Tongue (tissue), 2 donors: ENCODE results near the gene SPHK2. TPM values are rescaled to one million over a fixed set of nuclear protein-coding genes. Genes with fewer than 3 reads are reported as not detected.
"Not testable (repeated sequence)": the region's sequence is repeated elsewhere in the genome, so short reads cannot be mapped to it uniquely, and the experiment has no call there.

Source experiments
- DNase-seq: peaks from one replicate; pipeline ENCODE4 v3.0.0-alpha.2; 2015
- total RNA-seq: library from RNA; depleted of rRNA; stranded (reverse); fragments of >200 nt; gene quantifications from one replicate; pipeline ENCODE4 v1.2.3, GENCODE V29; 2014

SPHK2 gene
- total RNA-seq, 1 donor from 2014 or later: 9.2 TPM

DNA sequence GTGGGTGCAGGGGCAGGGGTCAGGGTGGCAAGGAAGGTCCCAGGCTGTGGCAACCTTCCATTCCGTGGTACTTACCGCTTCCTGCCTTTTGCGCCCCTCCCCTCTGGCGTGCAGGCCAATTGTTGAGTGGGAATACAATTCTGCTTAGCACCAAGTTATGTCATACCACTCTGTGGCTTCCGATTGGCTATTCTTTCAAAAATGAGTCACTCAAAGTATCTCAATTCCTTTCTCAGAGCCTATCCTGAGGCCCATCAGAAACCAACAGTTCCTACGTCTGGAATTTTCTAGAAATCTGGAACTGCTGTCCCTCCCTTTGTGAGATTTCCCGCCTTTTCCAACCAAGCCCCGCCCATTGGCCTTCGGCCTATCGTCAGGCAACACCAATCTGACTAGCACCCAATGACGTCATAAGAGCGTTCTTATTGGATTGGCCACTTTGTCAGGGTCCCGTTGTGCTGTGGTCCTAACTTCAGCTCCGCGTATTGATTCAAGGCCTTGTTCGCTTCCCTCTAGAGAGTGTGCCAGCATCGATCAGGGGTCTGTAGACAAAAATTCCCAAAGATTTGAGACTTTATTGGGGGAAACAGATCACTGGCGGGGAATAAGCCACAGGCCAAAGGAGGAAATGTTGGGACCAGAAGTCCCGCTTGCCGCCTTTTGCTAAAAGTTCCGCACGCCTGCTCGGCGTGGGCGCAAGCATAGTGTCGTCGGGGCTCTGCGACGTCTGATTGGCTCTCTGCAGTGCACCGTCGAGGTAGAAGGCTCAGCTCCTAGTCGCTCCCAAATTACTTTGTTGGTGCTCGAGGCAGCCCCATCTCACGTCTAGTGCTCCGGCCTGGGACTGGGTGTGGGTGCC lies 41.8 kb downstream of the SPHK2 start:
- DNase-seq: peak; percentile 87

- no peak for DNase-seq
Observed at GRCh38 chr19:48661711-48662090, 42.4 kb downstream of the SPHK2 start.

GRCh38 chr19:48663667-48664066 lies 44.4 kb downstream of the SPHK2 start:
- no peak for DNase-seq

DNA sequence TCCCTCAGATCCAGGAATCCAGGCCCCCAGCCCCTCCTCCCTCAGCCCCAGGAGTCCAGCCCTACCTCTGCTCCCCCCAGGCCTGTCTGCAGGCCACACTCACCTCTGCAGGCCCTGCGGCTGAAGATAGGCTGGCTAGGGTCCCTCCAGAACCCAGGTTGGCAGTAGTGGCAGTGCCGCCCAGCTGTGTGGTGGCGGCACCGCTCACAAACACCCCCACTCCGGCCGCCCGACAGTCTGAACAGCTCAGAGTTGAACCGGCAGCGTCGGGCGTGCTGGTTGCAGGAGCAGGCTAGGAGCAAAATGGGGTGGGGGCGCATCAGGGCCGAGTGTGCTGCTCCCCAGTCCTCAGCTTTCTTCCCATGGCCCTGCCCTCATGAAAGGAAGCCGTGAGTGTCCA lies 45.2 kb downstream of the SPHK2 start:
- no peak for DNase-seq

- DNase-seq: no peak
Observed at GRCh38 chr19:48665786-48666185, 46.5 kb downstream of the SPHK2 start.

DNA sequence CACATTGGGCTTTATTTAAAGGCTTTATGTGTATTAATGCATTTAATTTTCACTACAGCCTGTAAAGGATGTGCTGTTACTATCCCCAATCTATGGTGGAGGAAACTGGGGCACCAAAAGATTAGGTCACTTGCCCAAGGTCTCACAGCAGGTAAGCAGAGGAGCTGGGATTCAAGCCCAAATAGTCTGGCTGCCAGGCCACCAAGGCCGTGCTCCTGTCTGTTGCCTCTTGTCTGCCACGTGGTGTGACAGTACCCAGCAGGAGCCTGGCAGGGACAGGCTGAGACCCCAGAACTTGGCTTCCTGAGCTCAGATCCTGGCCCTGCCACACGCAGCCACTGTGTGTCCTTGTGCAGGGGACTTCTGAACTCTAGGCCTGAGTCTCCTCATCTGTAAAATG lies 49.0 kb downstream of the SPHK2 start:
- DNase-seq: no peak

DNA sequence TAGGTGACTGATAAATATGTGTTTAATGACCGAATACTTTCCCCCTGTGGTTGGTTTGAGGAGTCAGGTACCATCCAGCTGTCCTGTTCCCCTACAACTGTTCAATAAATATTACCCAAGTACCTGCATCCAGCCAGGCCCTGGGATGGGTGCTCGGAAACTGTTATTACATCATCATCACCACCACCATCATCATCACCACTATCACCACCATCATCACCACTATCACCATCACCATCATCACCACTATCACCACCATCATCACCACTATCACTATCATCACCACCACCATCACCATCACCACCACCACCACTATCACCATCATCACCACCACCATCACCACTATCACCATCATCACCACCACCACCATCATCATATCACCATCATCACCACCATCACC lies 49.5 kb downstream of the SPHK2 start:
- no peak for DNase-seq

DNA sequence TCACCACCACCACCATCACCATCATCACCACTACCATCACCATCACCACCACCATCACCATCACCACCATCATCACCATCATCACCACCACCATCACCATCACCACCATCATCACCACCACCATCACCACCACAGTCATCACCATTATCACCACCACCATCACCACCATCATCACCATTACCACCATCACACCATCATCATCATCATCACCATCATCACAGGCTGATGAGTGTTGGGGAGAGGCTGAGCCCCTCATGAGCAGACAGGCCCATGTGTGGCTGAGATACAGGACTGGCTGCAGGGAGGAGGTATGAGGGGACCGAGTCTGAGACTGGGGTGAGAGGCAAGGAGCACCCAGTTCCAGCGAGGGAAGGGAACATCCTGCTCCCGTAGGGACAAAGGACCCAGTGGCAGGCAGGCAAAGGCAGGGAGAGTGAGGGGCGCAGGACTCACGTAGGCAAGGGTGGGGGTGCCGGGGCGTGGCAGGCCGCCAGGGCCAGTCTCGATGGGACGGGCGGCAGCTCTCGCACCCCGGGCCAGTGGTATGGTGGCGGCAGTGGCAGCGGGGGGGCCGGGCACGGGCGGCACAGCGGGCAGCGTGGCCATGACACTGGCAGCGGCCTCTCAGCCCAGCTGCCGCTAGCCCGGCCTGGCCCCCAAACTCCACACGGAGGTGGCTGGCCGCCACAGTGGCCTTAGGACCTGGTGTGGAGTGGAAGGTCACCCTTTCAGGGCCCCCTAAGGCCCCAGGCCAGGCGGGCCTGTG lies 50.8 kb downstream of the SPHK2 start:
- no peak for DNase-seq

DNA sequence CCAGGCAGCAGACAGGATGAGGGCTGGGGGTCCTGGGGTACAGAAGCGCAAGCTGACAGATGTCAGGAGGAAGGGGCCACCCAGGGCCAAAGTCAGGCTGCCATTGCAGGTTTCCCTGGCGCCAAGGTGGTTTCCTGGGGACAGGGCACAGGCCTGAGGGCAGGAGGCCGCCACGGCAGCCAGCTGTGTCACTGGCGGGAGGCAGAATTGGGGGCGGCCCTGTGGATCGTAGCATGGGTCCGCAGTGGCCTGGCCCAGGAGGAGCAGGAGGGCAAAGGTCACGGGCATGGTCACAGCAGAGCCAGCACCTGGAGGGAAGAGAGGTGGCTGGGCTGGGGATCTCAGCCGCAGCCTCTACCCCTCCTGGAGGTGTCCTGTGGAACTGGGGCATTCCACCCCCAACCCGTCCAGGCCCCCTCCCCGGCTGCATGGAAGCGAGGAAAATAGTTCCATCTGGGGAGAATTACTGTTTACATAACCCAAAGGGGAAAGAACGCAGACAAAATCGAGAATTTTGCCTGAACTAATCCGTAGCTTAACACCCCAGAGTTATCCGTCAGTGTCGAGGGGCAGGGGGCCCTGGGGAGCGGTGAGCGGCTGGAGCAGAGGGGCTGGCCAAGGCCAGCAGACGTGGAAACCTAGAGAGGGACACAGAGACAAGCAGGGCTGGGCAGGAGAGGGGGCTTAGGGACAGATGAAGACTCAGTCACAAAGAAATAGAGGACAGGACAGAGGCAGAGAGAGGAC lies 51.6 kb downstream of the SPHK2 start:
- peak; percentile 81 for DNase-seq

DNA sequence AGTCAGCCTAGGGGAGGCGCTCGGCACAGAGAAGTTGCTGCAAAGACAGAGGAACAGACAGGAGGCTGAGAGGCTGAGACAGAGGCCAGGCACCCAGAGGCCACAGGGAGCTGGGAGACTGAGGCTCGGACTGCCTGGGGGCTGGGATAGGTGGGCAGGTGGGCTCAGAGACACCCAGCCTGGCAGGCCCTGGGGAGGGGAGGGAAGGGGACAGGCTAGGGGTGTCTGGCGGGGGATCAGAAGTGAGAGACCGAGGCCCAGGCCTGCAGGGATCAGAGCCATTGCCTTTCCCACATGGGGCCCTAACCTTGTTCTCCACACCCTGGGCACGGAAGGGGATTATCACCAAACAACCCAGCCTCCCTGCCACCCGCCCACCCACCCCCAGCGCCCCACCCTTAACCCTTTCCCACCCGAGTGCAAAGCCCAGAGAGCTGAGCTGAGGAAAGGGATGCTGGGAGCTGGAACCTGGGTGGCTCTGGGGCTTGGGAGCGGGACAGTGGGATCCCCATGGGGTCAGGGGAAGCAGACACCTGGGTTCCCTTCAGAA lies 52.2 kb downstream of the SPHK2 start:
- peak; percentile 58 for DNase-seq

DNA sequence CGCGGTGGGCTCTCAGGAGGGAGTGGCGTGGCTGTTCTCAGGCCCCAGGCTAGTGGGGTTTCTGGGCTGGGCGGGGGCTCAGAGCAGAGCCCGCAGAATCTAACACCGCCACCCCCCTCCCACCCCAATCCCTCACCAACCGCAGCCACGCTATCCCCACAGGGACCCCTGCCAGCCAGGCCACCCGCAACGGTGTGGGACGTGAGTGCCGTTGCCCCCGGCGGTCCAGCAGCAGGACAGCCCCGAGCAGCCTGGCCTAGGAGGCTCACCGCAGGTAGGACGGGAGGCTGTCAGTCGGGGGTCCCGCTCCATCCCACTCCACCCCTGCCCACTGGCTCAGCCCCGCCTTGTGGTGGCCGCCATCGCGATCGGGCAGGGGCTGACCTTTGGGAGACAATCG lies 53.7 kb downstream of the SPHK2 start, which contains the start of gene NTN5:
Gene NTN5 (minus strand): TSS at position 24 of the 400 bp plus-strand sequence. CDS start 2,031 bp downstream, outside the sequence.
- DNase-seq: no peak

DNA sequence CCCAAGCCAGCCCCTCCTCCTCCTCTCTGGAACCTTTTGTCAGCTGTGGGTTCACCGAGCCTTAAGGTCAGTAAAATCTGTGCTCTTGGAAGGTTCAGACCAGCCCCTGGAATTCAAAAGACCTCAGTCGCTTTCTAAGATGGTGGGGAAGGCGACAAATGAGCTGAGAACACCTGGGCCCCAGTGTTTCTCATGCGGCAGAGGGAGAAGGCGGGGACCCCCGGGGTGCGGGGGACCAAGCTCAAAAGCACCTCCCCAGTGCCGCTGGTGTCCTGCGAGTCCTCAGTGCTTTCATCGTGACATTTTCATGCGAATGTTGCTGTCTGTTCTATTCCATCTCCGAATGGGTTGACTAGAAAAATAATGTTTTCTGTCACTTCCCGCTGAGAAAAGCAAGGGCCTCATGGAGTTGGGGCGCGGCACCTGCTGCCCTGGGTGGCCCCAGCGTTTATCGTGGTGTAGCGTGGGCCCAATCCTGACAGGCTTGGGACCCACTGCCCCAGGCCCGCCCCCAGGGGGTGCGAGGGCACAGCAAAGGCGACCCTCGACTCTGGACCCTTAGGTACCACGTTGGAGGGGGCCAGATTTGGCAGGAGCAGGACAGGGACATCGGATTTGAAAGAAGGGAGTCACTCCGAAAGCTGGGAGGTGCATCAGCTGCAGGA lies 54.3 kb downstream of the SPHK2 start:
- no peak for DNase-seq

DNA sequence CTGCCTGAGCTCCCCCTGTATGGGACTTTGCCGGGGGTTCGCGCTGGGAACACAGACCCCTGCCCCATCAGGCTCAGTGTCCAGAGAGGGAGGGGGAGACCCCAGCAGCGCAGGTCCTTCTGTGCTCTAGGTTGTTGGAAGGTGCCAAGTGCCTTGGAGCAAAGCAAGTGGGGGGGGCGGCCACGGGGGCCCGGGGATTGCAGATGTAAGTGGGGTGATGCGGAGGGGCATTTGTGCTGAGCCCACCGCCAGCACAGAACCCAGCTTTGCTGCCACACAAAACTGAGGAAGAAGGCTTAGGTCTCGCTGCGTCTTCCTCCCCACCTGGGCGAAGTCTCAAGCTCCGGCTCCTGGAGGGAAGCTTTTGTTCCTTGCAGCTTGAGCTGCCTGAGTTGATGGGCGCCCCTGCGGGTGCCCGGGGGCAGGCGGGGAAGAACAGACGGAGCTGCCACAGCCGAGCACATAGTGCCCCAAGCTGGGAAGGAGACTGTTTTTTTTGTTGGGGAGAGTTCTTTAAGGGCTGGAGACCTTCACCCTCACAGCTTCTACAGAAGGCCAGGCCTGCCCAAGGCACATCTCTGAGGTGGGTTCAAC lies 55.0 kb downstream of the SPHK2 start:
- DNase-seq: no peak

DNA sequence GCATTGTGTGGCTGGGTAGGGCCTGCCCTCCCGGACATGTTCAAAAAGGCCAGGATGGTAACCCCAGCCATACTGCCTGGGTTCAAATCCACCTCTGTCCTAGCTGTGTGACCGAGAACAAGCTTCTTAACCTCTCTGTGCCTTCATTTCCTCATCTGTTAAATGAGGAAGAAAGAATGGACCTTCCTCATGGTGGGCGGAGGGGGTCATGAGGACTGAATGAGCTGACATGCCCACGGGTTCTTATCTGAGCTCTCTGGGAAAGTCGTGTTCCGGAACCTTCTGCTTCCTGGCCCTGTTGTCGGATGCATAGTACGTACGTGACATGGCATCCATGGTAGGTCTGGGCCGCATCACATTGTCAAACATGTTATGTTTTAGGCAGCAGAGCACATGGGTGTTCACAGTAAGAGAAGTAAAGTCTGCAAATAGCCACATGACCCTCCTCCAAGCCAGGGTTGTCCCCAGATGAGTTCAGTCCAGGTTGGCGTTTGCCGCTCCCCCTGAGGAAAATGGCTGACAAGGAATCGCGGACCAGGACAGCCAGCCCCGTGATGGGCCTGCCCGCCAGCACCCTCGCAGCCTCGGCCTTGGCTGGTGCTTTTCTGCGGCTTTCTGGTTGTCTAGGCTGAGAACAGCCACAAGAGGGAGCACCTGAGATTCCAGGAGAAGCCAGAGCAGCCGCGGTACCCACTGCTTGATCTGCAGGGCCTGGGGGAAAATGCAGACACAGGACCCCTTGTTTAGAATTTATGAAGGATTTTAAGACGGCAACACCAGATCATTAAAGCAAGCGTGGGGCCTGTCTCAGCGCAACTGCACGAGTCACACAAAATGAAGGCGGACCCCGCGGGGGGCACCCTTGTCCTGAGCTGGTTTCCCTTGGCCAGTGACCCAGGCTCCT lies 55.9 kb downstream of the SPHK2 start:
- DNase-seq: peak; percentile 96

- DNase-seq: no peak
Observed at GRCh38 chr19:48676487-48676886, 57.2 kb downstream of the SPHK2 start.

GRCh38 chr19:48676887-48677286 lies 57.6 kb downstream of the SPHK2 start:
- DNase-seq: no peak

DNA sequence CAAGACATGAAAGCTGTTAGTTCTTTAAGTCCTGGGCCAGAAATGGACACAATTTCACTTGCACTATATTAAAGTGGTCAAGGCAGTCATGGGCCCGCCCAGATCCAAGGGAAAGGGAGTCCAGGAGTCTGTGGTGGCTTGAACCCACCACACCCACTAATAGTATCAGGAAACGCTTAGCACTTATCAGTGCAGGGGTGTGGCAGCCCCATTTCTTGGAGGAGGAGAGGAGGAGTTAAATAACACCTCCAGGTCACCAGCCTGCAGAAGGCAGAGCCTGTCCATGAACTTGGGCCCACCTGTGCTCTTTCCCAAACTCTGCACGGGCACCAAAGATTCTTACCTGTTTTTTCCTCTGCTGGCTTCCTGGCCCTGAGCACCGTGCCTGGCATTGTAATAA lies 58.9 kb downstream of the SPHK2 start:
- no peak for DNase-seq

- DNase-seq: not testable (repeated sequence)
Observed at GRCh38 chr19:48680006-48680405, 60.7 kb downstream of the SPHK2 start.
